GM18502 (cell line): Measurements from ENCODE around the gene MARCHF3.

Experiments
- ATAC-seq: cut with Tn5 transposase; IDR thresholded peaks from one replicate; pipeline ENCODE4 v1.9.1; 2021; ENCODE audit warnings: mild to moderate bottlenecking; ENCODE audit not compliant: unreplicated experiment, poor library complexity

Gene MARCHF3

GRCh38 chr5:126888175-126888574, 142.2 kb downstream of the MARCHF3 start:
- no peak for ATAC-seq

GRCh38 chr5:126884269-126884819, 146.0 kb downstream of the MARCHF3 start:
- no peak for ATAC-seq

GRCh38 chr5:126883564-126884245, 146.7 kb downstream of the MARCHF3 start:
- ATAC-seq = no peak

GRCh38 chr5:126881821-126882600, 148.3 kb downstream of the MARCHF3 start:
- no peak for ATAC-seq

GRCh38 chr5:126878634-126879033, 151.7 kb downstream of the MARCHF3 start:
- no peak for ATAC-seq

- no peak for ATAC-seq
These were observed 152.3 kb downstream of the MARCHF3 start for GRCh38 chr5:126878085-126878484.

- ATAC-seq = no peak
These were observed 152.8 kb downstream of the MARCHF3 start for GRCh38 chr5:126877602-126878001.

- ATAC-seq = no peak
These were observed 155.0 kb downstream of the MARCHF3 start for GRCh38 chr5:126875303-126875785.

GRCh38 chr5:126872561-126873354, 157.6 kb downstream of the MARCHF3 start:
- no peak for ATAC-seq

GRCh38 chr5:126871441-126871840, 158.9 kb downstream of the MARCHF3 start:
- ATAC-seq = no peak

GRCh38 chr5:126869005-126869451, 161.3 kb downstream of the MARCHF3 start:
- peak; percentile 84 for ATAC-seq

- ATAC-seq = no peak
These were observed 161.9 kb downstream of the MARCHF3 start for GRCh38 chr5:126868338-126869004.

- ATAC-seq = no peak
These were observed 163.3 kb downstream of the MARCHF3 start for GRCh38 chr5:126866851-126867636.

GRCh38 chr5:126865299-126865698, 165.1 kb downstream of the MARCHF3 start:
- no peak for ATAC-seq

- ATAC-seq = no peak
These were observed 166.2 kb downstream of the MARCHF3 start for GRCh38 chr5:126864042-126864688.

GRCh38 chr5:126863402-126863801, 167.0 kb downstream of the MARCHF3 start:
- no peak for ATAC-seq

GRCh38 chr5:126858441-126858840, 171.9 kb downstream of the MARCHF3 start:
- ATAC-seq = no peak
